BJ (cell line): ENCODE results near the gene ZC3H7A. TPM values are rescaled to one million over a fixed set of nuclear protein-coding genes. Genes with fewer than 3 reads are reported as not detected.

Experiments
- CTCF ChIA-PET: fragments of 350-600 bp; formaldehyde crosslinking; extraction: SDS; loops from one replicate; lab custom pipeline; 2021; ENCODE audit warnings: antibody characterized with exemption, inconsistent platforms; lab: Yijun Ruan, JAX
- POLR2A ChIA-PET: fragments of 300-600 bp; sonication (Branson Sonifier 250); formaldehyde crosslinking; extraction: SDS; loops from one replicate; lab custom pipeline; 2021; ENCODE audit warnings: antibody characterized with exemption; lab: Charles Lee
- DNase-seq: peaks from one replicate; pipeline ENCODE4 v3.0.0-alpha.2; 2011; ENCODE audit warnings: low read depth
- H3K27me3 ChIP-seq: 2 replicates; pipeline ENCODE4 v1.6.0; 2011; ENCODE audit warnings: low read length; ENCODE audit not compliant: control insufficient read depth, insufficient read depth
- H3K36me3 ChIP-seq: 2 replicates; pipeline ENCODE4 v1.5.1; 2011; ENCODE audit warnings: low read length; ENCODE audit not compliant: control insufficient read depth, insufficient read depth
- H3K4me3 ChIP-seq: 2 replicates; pipeline ENCODE4 v1.5.1; 2011; ENCODE audit warnings: low read depth, mild to moderate bottlenecking, control low read depth, low read length
- polyA plus RNA-seq: library from polyadenylated mRNA; depleted of rRNA; stranded (reverse); fragments of >200 nt; gene quantifications from 2 replicates; pipeline ENCODE4 v1.2.3, GENCODE V29; 2011
- TF ChIP-seq, protein P1 (sequence below): IDR thresholded peaks from 2 replicates; pipeline ENCODE4 v1.5.1; 2011; ENCODE audit warnings: low read depth, mild to moderate bottlenecking, control low read depth, inconsistent platforms, low read length, moderate library complexity; ENCODE audit not compliant: insufficient read depth

The ZC3H7A gene
- polyA plus RNA-seq, 1 experiment = 30.4 TPM

DNA sequence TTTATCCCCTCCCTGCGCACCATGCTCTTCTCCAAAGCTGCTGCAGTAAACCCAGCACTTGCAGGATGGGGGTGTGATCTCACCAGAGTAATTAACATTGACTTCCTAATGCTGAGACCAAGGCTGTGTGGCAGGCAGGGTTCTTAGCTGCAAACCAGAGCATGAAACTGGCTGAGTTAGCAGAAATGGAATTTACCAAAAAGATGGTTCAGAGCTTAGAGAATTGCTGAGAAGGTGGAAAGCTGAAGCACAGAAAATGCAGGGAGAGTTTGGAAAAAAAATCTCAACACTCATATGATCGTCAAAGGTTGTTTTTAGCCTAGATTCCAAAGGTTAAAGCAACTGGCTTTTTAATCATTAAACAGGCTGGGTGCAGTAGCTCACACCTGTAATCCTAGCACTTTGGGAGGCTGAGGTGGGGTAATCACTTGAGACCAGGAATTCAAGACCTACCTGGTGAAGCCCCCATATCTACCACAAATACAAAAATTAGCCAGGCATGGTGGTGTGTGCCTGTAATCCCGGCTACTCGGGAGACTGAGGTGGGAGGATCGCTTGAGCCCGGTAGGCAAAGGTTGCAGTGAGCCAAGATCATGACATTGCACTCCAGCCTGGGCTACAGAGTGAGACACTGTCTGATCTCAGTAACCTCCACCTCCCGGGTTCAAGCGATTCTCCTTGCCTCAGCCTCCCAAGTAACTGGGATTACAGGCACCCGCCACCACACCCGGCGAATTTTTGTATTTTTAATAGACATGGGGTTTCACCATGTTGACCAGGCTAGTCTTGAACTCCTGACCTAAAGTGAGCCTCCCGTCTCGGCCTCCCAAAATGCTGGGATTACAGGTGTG lies 48.4 kb downstream of the ZC3H7A start:
- H3K4me3 ChIP-seq = no peak overlapping the region
- peaks cover 25% of the 10 kb centered on the region for H3K36me3 ChIP-seq
- DNase-seq = no peak
- ChIA-PET POLR2A (no interaction called here), CTCF (no interaction called here)
- TF ChIP-seq, protein P1, sequence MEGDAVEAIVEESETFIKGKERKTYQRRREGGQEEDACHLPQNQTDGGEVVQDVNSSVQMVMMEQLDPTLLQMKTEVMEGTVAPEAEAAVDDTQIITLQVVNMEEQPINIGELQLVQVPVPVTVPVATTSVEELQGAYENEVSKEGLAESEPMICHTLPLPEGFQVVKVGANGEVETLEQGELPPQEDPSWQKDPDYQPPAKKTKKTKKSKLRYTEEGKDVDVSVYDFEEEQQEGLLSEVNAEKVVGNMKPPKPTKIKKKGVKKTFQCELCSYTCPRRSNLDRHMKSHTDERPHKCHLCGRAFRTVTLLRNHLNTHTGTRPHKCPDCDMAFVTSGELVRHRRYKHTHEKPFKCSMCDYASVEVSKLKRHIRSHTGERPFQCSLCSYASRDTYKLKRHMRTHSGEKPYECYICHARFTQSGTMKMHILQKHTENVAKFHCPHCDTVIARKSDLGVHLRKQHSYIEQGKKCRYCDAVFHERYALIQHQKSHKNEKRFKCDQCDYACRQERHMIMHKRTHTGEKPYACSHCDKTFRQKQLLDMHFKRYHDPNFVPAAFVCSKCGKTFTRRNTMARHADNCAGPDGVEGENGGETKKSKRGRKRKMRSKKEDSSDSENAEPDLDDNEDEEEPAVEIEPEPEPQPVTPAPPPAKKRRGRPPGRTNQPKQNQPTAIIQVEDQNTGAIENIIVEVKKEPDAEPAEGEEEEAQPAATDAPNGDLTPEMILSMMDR = no peak
- no peaks in the 10 kb centered on the region for H3K27me3 ChIP-seq

DNA sequence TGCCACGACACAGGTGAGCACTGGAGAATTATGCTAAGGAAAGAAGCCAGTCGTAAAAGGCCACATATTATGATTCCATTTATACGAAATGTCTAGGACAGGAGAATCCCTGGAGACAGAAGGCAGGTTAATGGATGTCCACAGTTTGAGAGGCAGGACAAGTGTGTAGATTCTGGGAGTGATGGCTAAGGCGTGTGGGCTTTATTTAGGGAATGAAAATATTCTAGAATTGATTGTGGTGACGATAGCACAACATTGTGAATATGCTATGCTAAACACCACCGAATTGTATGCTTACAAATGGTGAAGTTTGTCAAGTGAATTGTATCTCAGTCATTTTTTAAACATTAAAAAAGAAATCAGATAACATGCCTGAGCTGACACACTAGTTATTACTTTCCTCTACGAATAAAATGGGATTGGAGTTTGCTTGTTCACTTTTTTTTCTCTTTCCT lies 49.1 kb downstream of the ZC3H7A start:
- DNase-seq = no peak
- Histone ChIP-seq H3K36me3 (peaks cover 20% of the 10 kb centered on the region), H3K4me3 (no peak overlapping the region), H3K27me3 (no peaks in the 10 kb centered on the region)
- POLR2A ChIA-PET = no interaction called here
- CTCF ChIA-PET = interaction anchor here (1.7 kb wide), 1 partner anchor 352 kb away, joined by 4 read pairs; no protein-coding TSS in a partner anchor
- TF ChIP-seq, protein P1 = no peak

- TF ChIP-seq, protein P1 = no peak
- H3K36me3 ChIP-seq = peaks cover 6% of the 10 kb centered on the region; the same call in 1 of the 2 replicates
- ChIA-PET POLR2A (no interaction called here), CTCF (interaction anchor here (1.0 to 4.0 kb wide), 3 partner anchors 28 to 53 kb away, joined by 4 to 24 read pairs (median 5); partner anchors contain the start of gene ZC3H7A)
- H3K27me3 ChIP-seq = no peaks in the 10 kb centered on the region
- H3K4me3 ChIP-seq = no peak overlapping the region
- DNase-seq = no peak
Observed at GRCh38 chr16:11744075-11744470, 53.0 kb downstream of the ZC3H7A start.

GRCh38 chr16:11743308-11744074 lies 53.6 kb downstream of the ZC3H7A start:
- TF ChIP-seq, protein P1 = no peak
- POLR2A ChIA-PET = interaction anchor here (0.8 to 1.7 kb wide), 2 partner anchors 40 to 54 kb away, joined by 3 to 6 read pairs; partner anchors contain the start of gene ZC3H7A
- peaks cover 4% of the 10 kb centered on the region; the same call in 1 of the 2 replicates for H3K36me3 ChIP-seq
- no peak for DNase-seq
- H3K4me3 ChIP-seq = peak overlapping the region; percentile 39
- CTCF ChIA-PET = interaction anchor here (1.0 to 4.0 kb wide), 3 partner anchors 29 to 54 kb away, joined by 4 to 24 read pairs (median 5); partner anchors contain the start of gene ZC3H7A
- no peaks in the 10 kb centered on the region for H3K27me3 ChIP-seq
